Esophagus squamous epithelium (tissue), 5 donors: Measurements from ENCODE around the gene RGS3. TPM values are rescaled to one million over a fixed set of nuclear protein-coding genes. Genes with fewer than 3 reads are reported as not detected.

Source experiments
- DNase-seq: peaks from one replicate; lab custom pipeline; 2025; lab: John Stamatoyannopoulos, UW
- H3K27ac ChIP-seq, 4 donors: fragments of 200-600 bp; sonication (generic); one replicate each; pipeline ENCODE4 v1.5.1; 2016 to 2019; ENCODE audit warnings: mild to moderate bottlenecking in 1 of 4
- H3K27me3 ChIP-seq, 4 donors: fragments of 200-600 bp; sonication (generic); 1 replicate in 3 of 4; 2 replicates in 1 of 4; pipeline versions ENCODE4 v1.5.1 to v1.6.0; 2017 to 2021; ENCODE audit warnings: antibody characterized with exemption in 1 of 4
- H3K36me3 ChIP-seq, 3 donors: fragments of 200-600 bp; sonication (generic); one replicate each; pipeline ENCODE4 v1.5.1; 2016 to 2019
- H3K4me1 ChIP-seq, 3 donors: fragments of 200-600 bp; sonication (generic); one replicate each; pipeline ENCODE4 v1.5.1; 2017 to 2019
- H3K4me3 ChIP-seq, 4 donors: fragments of 200-600 bp; sonication (generic); 1 replicate in 3 of 4; 2 replicates in 1 of 4; pipeline ENCODE4 v1.5.1; 2016 to 2019; ENCODE audit warnings: mild to moderate bottlenecking in 2 of 4, moderate library complexity in 1 of 4
- H3K9me3 ChIP-seq, 3 donors: fragments of 200-600 bp; sonication (generic); one replicate each; pipeline ENCODE4 v1.5.1; 2016 to 2019
- POLR2A ChIP-seq, 4 donors: fragments of 450-650 bp; IDR thresholded peaks; one replicate each; pipeline ENCODE4 v1.6.1; 2017; ENCODE audit warnings: antibody characterized with exemption in 4 of 4, mild to moderate bottlenecking in 4 of 4, moderate library complexity in 3 of 4
- WGBS, 2 donors: methylation state at CpG; one replicate each; pipeline ENCODE4 v1.1.5; 2018; 5-methylcytosine and 5-hydroxymethylcytosine counted together
- intact Hi-C: fragments of 100-400 bp; cut with DNase I; formaldehyde crosslinking; loops from one replicate; pipeline ENCODE4 v1.15.0; 2022
- total RNA-seq, 4 donors: library from RNA; depleted of rRNA; stranded (reverse); fragments of >200 nt; gene quantifications; one replicate each; pipeline ENCODE4 v1.1.0, GENCODE V29; 2016
- TF ChIP-seq, protein P1 (sequence below), 6 experiments: fragments of 450-650 bp in 4 of 6; fragments of 200-600 bp in 2 of 6; sonication (generic) in 2 of 6; IDR thresholded peaks; one replicate each; pipeline ENCODE4 v1.5.1; 2016 to 2019; ENCODE audit warnings: antibody characterized with exemption in 6 of 6, mild to moderate bottlenecking in 4 of 6, moderate library complexity in 4 of 6
- donor health status: DM: yes; HTN: yes; CAD: no.

RGS3 gene
- total RNA-seq, 4 donors from 2014 or later = 9.7 to 16.3 (median 12.7) TPM

DNA sequence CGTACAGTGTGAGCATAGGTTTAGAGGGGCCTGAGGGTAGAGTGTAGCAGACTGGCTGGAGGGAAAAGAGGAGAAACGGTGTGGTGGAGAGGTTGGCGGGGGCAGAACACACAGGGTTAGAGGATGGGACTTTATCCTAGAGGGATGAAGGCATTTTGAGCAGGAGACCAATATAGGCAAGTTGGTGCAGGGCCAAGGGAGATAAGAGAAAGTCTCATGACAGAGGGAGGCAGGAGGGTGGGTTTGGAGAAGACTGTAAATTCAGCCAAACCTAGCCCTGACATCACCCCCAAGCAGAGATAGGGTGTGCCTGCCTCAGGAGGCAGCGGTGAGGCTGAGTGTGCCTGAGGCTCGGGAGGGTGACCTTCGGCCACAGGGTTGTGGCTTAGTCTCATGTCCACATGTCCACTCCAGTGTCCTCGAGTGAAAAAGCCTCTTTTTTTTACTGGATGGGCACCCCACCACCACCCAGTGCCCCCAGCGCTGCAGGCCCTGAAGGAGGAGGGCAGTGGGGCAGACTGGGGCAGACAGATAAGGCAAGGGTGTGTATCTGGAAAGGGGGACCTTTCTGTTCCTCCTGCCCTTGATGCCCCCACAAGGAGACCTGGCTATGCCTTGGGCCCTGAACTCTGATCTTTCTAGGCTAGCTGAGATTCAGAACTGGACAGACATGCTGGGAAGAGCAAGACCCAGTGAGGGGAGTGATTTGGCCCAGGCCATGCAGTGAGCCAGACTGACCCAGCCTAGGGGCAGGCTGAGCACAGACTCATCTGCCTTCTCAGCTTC is 108.7 kb downstream of the RGS3 start:
- Histone ChIP-seq H3K9me3 (no peaks in the 10 kb centered on the region), H3K4me3 (no peak overlapping the region), H3K27ac (no peak overlapping the region), H3K27me3 (no peaks in the 10 kb centered on the region), H3K36me3 (no peaks in the 10 kb centered on the region), H3K4me1 (peaks cover 13 to 64% (median 43%) of the 10 kb centered on the region in 3 donors)
- TF ChIP-seq, protein P1, sequence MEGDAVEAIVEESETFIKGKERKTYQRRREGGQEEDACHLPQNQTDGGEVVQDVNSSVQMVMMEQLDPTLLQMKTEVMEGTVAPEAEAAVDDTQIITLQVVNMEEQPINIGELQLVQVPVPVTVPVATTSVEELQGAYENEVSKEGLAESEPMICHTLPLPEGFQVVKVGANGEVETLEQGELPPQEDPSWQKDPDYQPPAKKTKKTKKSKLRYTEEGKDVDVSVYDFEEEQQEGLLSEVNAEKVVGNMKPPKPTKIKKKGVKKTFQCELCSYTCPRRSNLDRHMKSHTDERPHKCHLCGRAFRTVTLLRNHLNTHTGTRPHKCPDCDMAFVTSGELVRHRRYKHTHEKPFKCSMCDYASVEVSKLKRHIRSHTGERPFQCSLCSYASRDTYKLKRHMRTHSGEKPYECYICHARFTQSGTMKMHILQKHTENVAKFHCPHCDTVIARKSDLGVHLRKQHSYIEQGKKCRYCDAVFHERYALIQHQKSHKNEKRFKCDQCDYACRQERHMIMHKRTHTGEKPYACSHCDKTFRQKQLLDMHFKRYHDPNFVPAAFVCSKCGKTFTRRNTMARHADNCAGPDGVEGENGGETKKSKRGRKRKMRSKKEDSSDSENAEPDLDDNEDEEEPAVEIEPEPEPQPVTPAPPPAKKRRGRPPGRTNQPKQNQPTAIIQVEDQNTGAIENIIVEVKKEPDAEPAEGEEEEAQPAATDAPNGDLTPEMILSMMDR (IDR thresholded peaks at IDR 0.05) = no peak
- no peak for TF ChIP-seq POLR2A (IDR thresholded peaks at IDR 0.05)
- intact Hi-C loops = no loop called here
- no peak for DNase-seq
- 72 to 75% methylated on average over 7 to 8 of the region's 8 CpGs for WGBS, 2 donors

DNA sequence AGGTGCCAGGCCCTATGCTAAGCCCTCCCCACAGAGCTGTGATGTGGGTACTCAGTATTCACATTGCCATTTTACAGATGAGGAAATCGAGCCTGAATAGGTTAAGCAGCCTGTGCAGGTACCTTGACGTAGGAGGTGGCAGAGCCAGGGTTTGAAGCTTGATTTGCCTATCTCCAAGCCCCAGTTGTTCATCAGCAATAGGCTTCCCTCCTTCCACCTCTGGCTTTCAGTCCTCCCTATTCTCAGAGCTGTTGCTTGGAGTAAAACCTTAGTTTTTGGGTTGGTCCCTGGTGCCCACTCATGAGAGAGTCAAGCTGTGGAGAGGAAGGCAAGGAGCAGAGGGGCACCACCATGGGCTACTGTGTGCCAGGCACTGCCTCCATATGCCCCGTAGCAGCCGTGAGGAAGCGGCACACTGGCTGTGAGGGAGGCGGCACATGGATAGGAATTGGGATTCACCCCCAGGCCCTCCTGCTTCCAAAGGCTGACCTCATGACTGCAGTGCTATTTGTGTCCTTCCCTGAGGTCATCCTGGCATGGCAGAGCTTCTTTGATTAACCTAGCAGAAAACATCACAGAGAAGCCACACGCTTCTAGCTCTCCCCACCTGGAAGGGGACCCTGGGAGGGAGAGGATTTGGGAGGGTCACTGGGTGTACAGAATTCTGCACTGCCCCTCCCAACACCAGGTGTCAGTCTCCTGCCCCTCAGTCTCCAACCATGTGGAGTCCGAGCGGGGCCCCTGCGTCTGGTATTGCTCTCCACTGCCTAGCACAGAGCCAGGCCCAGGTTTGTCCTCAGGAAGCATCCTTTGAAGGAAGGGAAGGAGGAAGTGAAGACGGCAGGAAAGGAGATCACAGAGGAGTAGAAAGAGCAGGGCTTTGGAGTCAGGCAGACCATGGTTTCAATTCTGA is 109.8 kb downstream of the RGS3 start:
- DNase-seq = no peak
- no peak overlapping the region for H3K27ac ChIP-seq

DNA sequence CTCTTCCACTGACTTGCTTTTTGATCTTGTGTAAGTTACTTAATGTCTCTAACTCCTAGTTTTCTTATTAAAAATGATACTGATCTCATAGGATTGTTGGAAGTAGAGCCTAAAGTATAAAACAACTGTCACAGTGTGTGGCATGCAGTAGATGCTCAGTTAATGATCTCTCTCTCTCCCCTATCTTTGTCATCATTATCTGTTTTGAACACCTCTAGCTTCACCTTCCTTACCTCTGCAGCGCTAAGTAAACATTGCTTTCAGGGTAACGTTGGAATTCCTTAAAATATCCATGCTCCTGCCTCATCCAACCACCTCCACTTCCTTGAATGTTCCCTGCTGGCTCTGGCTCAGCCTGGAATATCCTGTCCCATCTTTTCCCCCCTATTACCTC is 110.4 kb downstream of the RGS3 start:
- Histone ChIP-seq H3K27me3 (no peaks in the 10 kb centered on the region), H3K27ac (peak overlapping the region in 2 of 4 donors; percentile 53 to 55), H3K4me1 (peaks cover 27 to 64% (median 46%) of the 10 kb centered on the region in 3 donors), H3K4me3 (no peak overlapping the region), H3K9me3 (no peaks in the 10 kb centered on the region), H3K36me3 (no peaks in the 10 kb centered on the region)
- TF ChIP-seq, protein P1 (IDR thresholded peaks at IDR 0.05) = no peak
- no peak for TF ChIP-seq POLR2A (IDR thresholded peaks at IDR 0.05)
- intact Hi-C loops = no loop called here
- 37 to 69% methylated on average over 2 of the region's 2 CpGs for WGBS, 2 donors
- no peak for DNase-seq

More for the DNA sequence above, 109.8 kb downstream of the RGS3 start:
- H3K27me3 ChIP-seq = no peaks in the 10 kb centered on the region
- no peak overlapping the region for H3K4me3 ChIP-seq
- H3K36me3 ChIP-seq = no peaks in the 10 kb centered on the region
- no peaks in the 10 kb centered on the region for H3K9me3 ChIP-seq
- no peak for TF ChIP-seq POLR2A (IDR thresholded peaks at IDR 0.05)
- TF ChIP-seq, protein P1 (IDR thresholded peaks at IDR 0.05) = no peak
- peaks cover 21 to 64% (median 46%) of the 10 kb centered on the region in 3 donors for H3K4me1 ChIP-seq
- intact Hi-C loops = no loop called here
- 72 to 90% methylated on average over 7 to 10 of the region's 11 CpGs for WGBS, 2 donors

DNA sequence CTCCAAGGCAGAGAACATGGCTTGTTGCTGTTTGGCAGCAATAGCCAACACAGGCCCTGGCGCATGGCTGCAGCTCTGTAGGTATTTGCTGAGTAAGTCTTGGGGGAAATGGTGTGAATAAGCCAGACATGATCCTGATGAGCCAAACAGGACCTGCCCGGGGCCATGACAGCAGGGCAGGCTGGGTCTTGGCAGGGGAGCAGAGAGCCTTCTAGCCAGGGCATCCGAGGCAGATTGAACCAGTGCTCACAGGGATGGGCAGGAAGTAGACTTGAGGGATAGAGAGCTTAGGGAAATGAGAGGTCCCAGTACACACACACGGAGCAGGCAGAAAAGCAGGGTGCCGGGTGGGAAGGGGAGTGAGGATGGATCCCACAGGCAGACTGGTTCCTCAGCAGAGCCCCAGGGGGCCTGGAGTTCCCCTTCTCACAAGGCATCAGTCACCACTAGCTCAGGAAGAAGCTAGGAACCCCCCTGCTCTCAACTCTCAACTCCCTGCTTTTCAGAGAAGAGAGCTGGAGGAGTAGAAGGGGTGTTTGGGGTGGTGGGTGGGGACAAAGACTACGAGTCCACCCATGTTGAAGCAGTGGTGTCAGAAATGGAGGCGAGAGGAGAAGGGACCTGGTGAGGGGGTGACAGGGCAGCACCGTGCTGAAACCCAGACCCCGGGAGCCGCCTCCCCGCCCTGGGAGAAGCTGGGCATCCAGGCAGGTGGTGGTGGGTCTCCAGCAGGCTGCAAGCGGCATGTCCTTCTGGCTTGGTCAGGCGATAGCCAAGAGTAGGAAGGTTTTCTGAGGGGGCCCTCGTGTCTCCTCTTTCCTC is 111.1 kb downstream of the RGS3 start:
- WGBS, 2 donors = 70 to 74% methylated on average over 11 to 14 of the region's 14 CpGs

More for the DNA sequence above, 111.1 kb downstream of the RGS3 start:
- H3K4me3 ChIP-seq = no peak overlapping the region
- no peak for DNase-seq
- peak overlapping the region; percentile 47 to 55 (median 51) for H3K27ac ChIP-seq
- H3K36me3 ChIP-seq = no peaks in the 10 kb centered on the region
- H3K27me3 ChIP-seq = no peaks in the 10 kb centered on the region
- peaks cover 34 to 65% (median 49%) of the 10 kb centered on the region in 3 donors for H3K4me1 ChIP-seq
- TF ChIP-seq, protein P1 (IDR thresholded peaks at IDR 0.05) = no peak
- no peak for TF ChIP-seq POLR2A (IDR thresholded peaks at IDR 0.05)
- no peaks in the 10 kb centered on the region for H3K9me3 ChIP-seq
- intact Hi-C loops = no loop called here
